Neural cell (in vitro differentiated cells): ENCODE measurements around the gene FAM53B. TPM values are rescaled to one million over a fixed set of nuclear protein-coding genes. Genes with fewer than 3 reads are reported as not detected.

Experiments used
- H2AFZ ChIP-seq: fragments of 200-600, 300-800 bp; sonication (generic), shearing (Covaris generic); 2 replicates; pipeline ENCODE4 v1.6.0; 2014; ENCODE audit warnings: low read depth, mild to moderate bottlenecking, antibody characterized with exemption, low read length, moderate library complexity
- H3F3A ChIP-seq: fragments of 200-600 bp; shearing (Covaris generic); 2 replicates; pipeline ENCODE4 v1.6.1; 2016; ENCODE audit warnings: mild to moderate bottlenecking, moderate library complexity, mixed read lengths, antibody characterized with exemption, low read length; ENCODE audit not compliant: insufficient read depth, poor library complexity, severe bottlenecking
- H3K27ac ChIP-seq: fragments of 200-600, 300-800 bp; sonication (generic), shearing (Covaris generic); 2 replicates; pipeline ENCODE4 v1.5.1; 2014; ENCODE audit warnings: mild to moderate bottlenecking, low read length, moderate library complexity
- H3K27me3 ChIP-seq: fragments of 300-800, 200-600 bp; sonication (generic), shearing (Covaris generic); 2 replicates; pipeline ENCODE4 v1.6.0; 2014; ENCODE audit warnings: mild to moderate bottlenecking, low read depth, low read length, moderate library complexity; ENCODE audit not compliant: insufficient read depth
- H3K36me3 ChIP-seq: fragments of 300-800, 200-600 bp; sonication (generic), shearing (Covaris generic); 2 replicates; pipeline ENCODE4 v1.5.1; 2014; ENCODE audit warnings: mild to moderate bottlenecking, antibody characterized with exemption, low read length, moderate library complexity; ENCODE audit not compliant: insufficient read depth
- H3K4me2 ChIP-seq: fragments of 300-800, 200-600 bp; sonication (generic), shearing (Covaris generic); 2 replicates; pipeline ENCODE4 v1.6.0; 2014; ENCODE audit warnings: mild to moderate bottlenecking, low read length
- H3K4me3 ChIP-seq: fragments of 300-800, 200-600 bp; sonication (generic), shearing (Covaris generic); 2 replicates; pipeline ENCODE4 v1.5.1; 2014; ENCODE audit warnings: mild to moderate bottlenecking, low read length, moderate library complexity
- H3K79me2 ChIP-seq: fragments of 200-600 bp; shearing (Covaris generic); replicated peaks from 2 replicates; pipeline ENCODE4 v1.6.0; 2014; ENCODE audit warnings: mild to moderate bottlenecking, low read length, moderate library complexity; ENCODE audit not compliant: insufficient read depth
- H3K9ac ChIP-seq: fragments of 300-800, 200-600 bp; sonication (generic), shearing (Covaris generic); 2 replicates; pipeline ENCODE4 v1.6.1; 2016; ENCODE audit warnings: mild to moderate bottlenecking, low read length, mixed read lengths
- H3K9me2 ChIP-seq: fragments of 200-600 bp; shearing (Covaris generic); 2 replicates; pipeline ENCODE4 v1.6.1; 2016; ENCODE audit warnings: mild to moderate bottlenecking, low read length, mixed read lengths; ENCODE audit not compliant: insufficient read depth
- H3K9me3 ChIP-seq: fragments of 200-600, 300-800 bp; sonication (generic), shearing (Covaris generic); 2 replicates; pipeline ENCODE4 v1.6.1; 2016; ENCODE audit warnings: mild to moderate bottlenecking, mixed run types, low read length, moderate library complexity, mixed read lengths
- H4K20me1 ChIP-seq: fragments of 200-600 bp; shearing (Covaris generic); 2 replicates; pipeline ENCODE4 v1.6.1; 2016; ENCODE audit warnings: mild to moderate bottlenecking, mixed run types; ENCODE audit not compliant: insufficient read depth
- CTCF ChIP-seq: fragments of 450-650 bp; IDR thresholded peaks from 2 replicates; pipeline ENCODE4 v1.5.1; 2014; ENCODE audit warnings: antibody characterized with exemption, mild to moderate bottlenecking, moderate library complexity; ENCODE audit not compliant: poor library complexity, severe bottlenecking
- EP300 ChIP-seq: fragments of 450-650 bp; conservative IDR thresholded peaks from 2 replicates; pipeline ENCODE4 v1.6.1; 2014; ENCODE audit warnings: antibody characterized with exemption, mild to moderate bottlenecking, moderate library complexity; ENCODE audit not compliant: poor library complexity, severe bottlenecking
- EZH2 ChIP-seq: fragments of 200-600, 300-800 bp; shearing (Covaris generic), sonication (generic); IDR thresholded peaks from 2 replicates; pipeline ENCODE4 v1.6.1; 2014; ENCODE audit warnings: antibody characterized with exemption, low read length, borderline replicate concordance, mild to moderate bottlenecking; ENCODE audit not compliant: insufficient read depth, poor library complexity, severe bottlenecking
- MXI1 ChIP-seq: fragments of 450-650 bp; conservative IDR thresholded peaks from 2 replicates; pipeline ENCODE4 v1.6.1; 2014; ENCODE audit warnings: antibody characterized with exemption, mild to moderate bottlenecking; ENCODE audit not compliant: poor library complexity, severe bottlenecking
- POLR2AphosphoS5 ChIP-seq: IDR thresholded peaks from 2 replicates; pipeline ENCODE4 v1.6.1; 2012
- RAD21 ChIP-seq: fragments of 450-650 bp; conservative IDR thresholded peaks from 2 replicates; pipeline ENCODE4 v1.6.1; 2014; ENCODE audit warnings: antibody characterized with exemption, mild to moderate bottlenecking, moderate library complexity
- SMC3 ChIP-seq: fragments of 450-650 bp; conservative IDR thresholded peaks from 2 replicates; pipeline ENCODE4 v1.6.1; 2014; ENCODE audit warnings: antibody characterized with exemption, mild to moderate bottlenecking, moderate library complexity; ENCODE audit not compliant: poor library complexity
- TAF1 ChIP-seq: IDR thresholded peaks from 2 replicates; pipeline ENCODE4 v1.6.1; 2012; ENCODE audit warnings: low read depth
- polyA plus RNA-seq: library from polyadenylated mRNA; depleted of rRNA; stranded (reverse); fragments of >200 nt; gene quantifications from 2 replicates; pipeline ENCODE4 v1.2.3, GENCODE V29; 2014
- TF ChIP-seq, protein P1 (sequence below): IDR thresholded peaks from 2 replicates; pipeline ENCODE4 v1.6.1; 2012; ENCODE audit warnings: borderline replicate concordance

Gene FAM53B
- polyA plus RNA-seq, 1 donor from 2014 or later = 21.8 TPM

- Histone ChIP-seq H2AFZ (no peak overlapping the region), H4K20me1 (no peaks in the 10 kb centered on the region), H3K27me3 (no peaks in the 10 kb centered on the region), H3K9me3 (no peaks in the 10 kb centered on the region), H3K27ac (no peak overlapping the region), H3K36me3 (no peaks in the 10 kb centered on the region), H3K9ac (no peak overlapping the region), H3F3A (no peaks in the 10 kb centered on the region), H3K9me2 (no peaks in the 10 kb centered on the region), H3K4me2 (no peak overlapping the region), H3K79me2 (no peaks in the 10 kb centered on the region), H3K4me3 (no peak overlapping the region)
- no peak for TF ChIP-seq MXI1
- no peak for TF ChIP-seq POLR2AphosphoS5
- TF ChIP-seq, protein P1, sequence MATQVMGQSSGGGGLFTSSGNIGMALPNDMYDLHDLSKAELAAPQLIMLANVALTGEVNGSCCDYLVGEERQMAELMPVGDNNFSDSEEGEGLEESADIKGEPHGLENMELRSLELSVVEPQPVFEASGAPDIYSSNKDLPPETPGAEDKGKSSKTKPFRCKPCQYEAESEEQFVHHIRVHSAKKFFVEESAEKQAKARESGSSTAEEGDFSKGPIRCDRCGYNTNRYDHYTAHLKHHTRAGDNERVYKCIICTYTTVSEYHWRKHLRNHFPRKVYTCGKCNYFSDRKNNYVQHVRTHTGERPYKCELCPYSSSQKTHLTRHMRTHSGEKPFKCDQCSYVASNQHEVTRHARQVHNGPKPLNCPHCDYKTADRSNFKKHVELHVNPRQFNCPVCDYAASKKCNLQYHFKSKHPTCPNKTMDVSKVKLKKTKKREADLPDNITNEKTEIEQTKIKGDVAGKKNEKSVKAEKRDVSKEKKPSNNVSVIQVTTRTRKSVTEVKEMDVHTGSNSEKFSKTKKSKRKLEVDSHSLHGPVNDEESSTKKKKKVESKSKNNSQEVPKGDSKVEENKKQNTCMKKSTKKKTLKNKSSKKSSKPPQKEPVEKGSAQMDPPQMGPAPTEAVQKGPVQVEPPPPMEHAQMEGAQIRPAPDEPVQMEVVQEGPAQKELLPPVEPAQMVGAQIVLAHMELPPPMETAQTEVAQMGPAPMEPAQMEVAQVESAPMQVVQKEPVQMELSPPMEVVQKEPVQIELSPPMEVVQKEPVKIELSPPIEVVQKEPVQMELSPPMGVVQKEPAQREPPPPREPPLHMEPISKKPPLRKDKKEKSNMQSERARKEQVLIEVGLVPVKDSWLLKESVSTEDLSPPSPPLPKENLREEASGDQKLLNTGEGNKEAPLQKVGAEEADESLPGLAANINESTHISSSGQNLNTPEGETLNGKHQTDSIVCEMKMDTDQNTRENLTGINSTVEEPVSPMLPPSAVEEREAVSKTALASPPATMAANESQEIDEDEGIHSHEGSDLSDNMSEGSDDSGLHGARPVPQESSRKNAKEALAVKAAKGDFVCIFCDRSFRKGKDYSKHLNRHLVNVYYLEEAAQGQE = no peak
- no peak for TF ChIP-seq EZH2
- no peak for TF ChIP-seq RAD21
- no peak for TF ChIP-seq CTCF
- no peak for TF ChIP-seq SMC3
- TF ChIP-seq TAF1 = no peak
- no peak for TF ChIP-seq EP300
Measured at GRCh38 chr10:124575107-124576035, 168.8 kb downstream of the FAM53B start.

DNA sequence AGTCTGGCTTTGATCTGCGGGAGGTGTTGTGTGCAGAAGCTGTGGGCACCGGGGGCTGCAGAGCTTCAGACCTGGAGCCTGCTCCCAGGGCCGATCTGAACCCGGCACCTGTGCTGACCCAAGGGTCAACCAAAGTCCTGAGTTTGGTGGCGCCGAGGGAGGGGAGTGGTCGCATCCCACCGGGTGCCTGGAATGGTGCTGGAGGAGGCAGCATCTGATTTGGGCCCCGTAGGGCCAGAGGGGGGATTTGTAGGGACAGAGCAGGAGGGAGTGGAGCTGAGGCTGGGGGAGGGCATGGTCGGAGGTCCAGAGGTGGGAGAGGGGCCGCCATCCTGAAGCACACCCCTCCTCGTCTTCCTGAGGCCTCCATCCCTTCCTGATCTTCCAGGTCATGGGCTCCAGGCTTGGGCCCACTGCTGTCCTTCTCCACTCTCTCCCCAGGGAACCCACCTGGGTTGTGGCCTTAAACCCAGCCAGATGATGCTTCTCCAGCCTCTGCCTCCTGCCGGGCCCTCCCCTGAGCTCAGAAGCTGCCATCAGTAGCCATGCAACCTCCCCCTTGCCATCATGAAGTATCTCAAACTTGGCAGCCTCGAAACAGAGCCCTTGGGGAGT, 169.6 kb downstream of the FAM53B start:
- Histone ChIP-seq H3K4me3 (no peak overlapping the region), H3K79me2 (no peaks in the 10 kb centered on the region), H3K36me3 (no peaks in the 10 kb centered on the region), H3K9ac (no peak overlapping the region), H3K27me3 (no peaks in the 10 kb centered on the region), H3K9me2 (no peaks in the 10 kb centered on the region), H3F3A (no peaks in the 10 kb centered on the region), H4K20me1 (no peaks in the 10 kb centered on the region), H3K9me3 (no peaks in the 10 kb centered on the region), H2AFZ (no peak overlapping the region), H3K4me2 (no peak overlapping the region), H3K27ac (no peak overlapping the region)
- no peak for TF ChIP-seq MXI1
- TF ChIP-seq EP300 = no peak
- TF ChIP-seq CTCF = no peak
- TF ChIP-seq SMC3 = no peak
- TF ChIP-seq, protein P1 = no peak
- TF ChIP-seq TAF1 = no peak
- TF ChIP-seq RAD21 = no peak
- TF ChIP-seq EZH2 = no peak
- no peak for TF ChIP-seq POLR2AphosphoS5
